HS-5 (cell line): ENCODE results near the gene FPR1.

ENCODE experiments used
- DNase-seq: peaks from one replicate; pipeline ENCODE4 v3.0.0-alpha.2; 2012; ENCODE audit warnings: low read depth

The FPR1 gene

GRCh38 chr19:51704626-51705025, 47.1 kb downstream of the FPR1 start:
- DNase-seq, result no peak

- DNase-seq, result no peak
These were observed 47.8 kb downstream of the FPR1 start for GRCh38 chr19:51703575-51704515.

- DNase-seq, result no peak
These were observed 48.7 kb downstream of the FPR1 start for GRCh38 chr19:51702825-51703574.

GRCh38 chr19:51702103-51702824, 49.4 kb downstream of the FPR1 start:
- no peak for DNase-seq

GRCh38 chr19:51701468-51702100, 50.1 kb downstream of the FPR1 start:
- DNase-seq, result no peak

- DNase-seq, result no peak
These were observed 52.5 kb downstream of the FPR1 start for GRCh38 chr19:51699170-51699569.

GRCh38 chr19:51698296-51698695, 53.4 kb downstream of the FPR1 start:
- no peak for DNase-seq

- no peak for DNase-seq
These were observed 54.4 kb downstream of the FPR1 start for GRCh38 chr19:51697169-51697776.

- DNase-seq, result no peak
These were observed 55.1 kb downstream of the FPR1 start for GRCh38 chr19:51696606-51697005.
